Body of pancreas (tissue), 4 donors: ENCODE results near the gene SP110. TPM values are rescaled to one million over a fixed set of nuclear protein-coding genes. Genes with fewer than 3 reads are reported as not detected.

Experiments used
- ATAC-seq: fragments of 150-250 bp; one replicate; pipeline ENCODE4 v1.9.1; 2016
- DNase-seq, 4 donors: peaks; one replicate each; pipeline ENCODE4 v3.0.0-alpha.2; 2019
- H3K27ac ChIP-seq, 4 donors: fragments of 200-600 bp; sonication (generic); 1 replicate in 3 of 4; 2 replicates in 1 of 4; pipeline versions ENCODE4 v1.5.1 to v1.6.1; 2016 to 2019; ENCODE audit warnings: mild to moderate bottlenecking in 1 of 4, mixed read lengths in 1 of 4, moderate library complexity in 1 of 4
- H3K27me3 ChIP-seq, 2 donors: fragments of 200-600 bp; sonication (generic); one replicate each; pipeline ENCODE4 v1.6.0; 2016; ENCODE audit warnings: mild to moderate bottlenecking in 1 of 2
- H3K36me3 ChIP-seq, 2 donors: fragments of 200-600 bp; sonication (generic); replicated peaks in 1 of 2; 2 replicates each; pipeline ENCODE4 v1.5.1; 2016; ENCODE audit warnings: low read depth in 2 of 2; ENCODE audit not compliant: insufficient read depth in 1 of 2
- H3K4me1 ChIP-seq: fragments of 200-600 bp; sonication (generic); one replicate; pipeline ENCODE4 v1.6.0; 2016
- H3K4me3 ChIP-seq, 2 donors: fragments of 200-600 bp; sonication (generic); 1 replicate in 1 of 2; 2 replicates in 1 of 2; pipeline ENCODE4 v1.5.1; 2016 to 2019
- H3K9me3 ChIP-seq, 3 donors: fragments of 200-600 bp; sonication (generic); 1 replicate in 2 of 3; 2 replicates in 1 of 3; pipeline ENCODE4 v1.5.1; 2016
- CTCF ChIP-seq, 7 experiments: fragments of 450-650 bp in 4 of 7; fragments of 200-600 bp in 3 of 7; sonication (generic) in 3 of 7; IDR thresholded peaks; one replicate each; pipeline ENCODE4 v1.5.1; 2016 to 2019; ENCODE audit warnings: antibody characterized with exemption in 7 of 7
- POLR2A ChIP-seq, 3 donors: fragments of 450-650 bp; IDR thresholded peaks; one replicate each; pipeline ENCODE4 v1.6.1; 2016; ENCODE audit warnings: antibody characterized with exemption in 3 of 3, mild to moderate bottlenecking in 2 of 3
- WGBS, 2 donors: methylation state at CpG; one replicate each; pipeline ENCODE4 v1.1.5; 2017; 5-methylcytosine and 5-hydroxymethylcytosine counted together
- intact Hi-C: fragments of 100-400 bp; cut with DNase I; formaldehyde crosslinking; loops from one replicate; pipeline ENCODE4 v1.15.1; 2023
- total RNA-seq, 2 donors: library from RNA; depleted of rRNA; stranded (reverse); fragments of >200 nt; gene quantifications; one replicate each; pipeline ENCODE4 v1.1.0, GENCODE V29; 2016

SP110 gene
- total RNA-seq, 2 donors from 2014 or later, result 9.9 to 12.9 TPM

DNA sequence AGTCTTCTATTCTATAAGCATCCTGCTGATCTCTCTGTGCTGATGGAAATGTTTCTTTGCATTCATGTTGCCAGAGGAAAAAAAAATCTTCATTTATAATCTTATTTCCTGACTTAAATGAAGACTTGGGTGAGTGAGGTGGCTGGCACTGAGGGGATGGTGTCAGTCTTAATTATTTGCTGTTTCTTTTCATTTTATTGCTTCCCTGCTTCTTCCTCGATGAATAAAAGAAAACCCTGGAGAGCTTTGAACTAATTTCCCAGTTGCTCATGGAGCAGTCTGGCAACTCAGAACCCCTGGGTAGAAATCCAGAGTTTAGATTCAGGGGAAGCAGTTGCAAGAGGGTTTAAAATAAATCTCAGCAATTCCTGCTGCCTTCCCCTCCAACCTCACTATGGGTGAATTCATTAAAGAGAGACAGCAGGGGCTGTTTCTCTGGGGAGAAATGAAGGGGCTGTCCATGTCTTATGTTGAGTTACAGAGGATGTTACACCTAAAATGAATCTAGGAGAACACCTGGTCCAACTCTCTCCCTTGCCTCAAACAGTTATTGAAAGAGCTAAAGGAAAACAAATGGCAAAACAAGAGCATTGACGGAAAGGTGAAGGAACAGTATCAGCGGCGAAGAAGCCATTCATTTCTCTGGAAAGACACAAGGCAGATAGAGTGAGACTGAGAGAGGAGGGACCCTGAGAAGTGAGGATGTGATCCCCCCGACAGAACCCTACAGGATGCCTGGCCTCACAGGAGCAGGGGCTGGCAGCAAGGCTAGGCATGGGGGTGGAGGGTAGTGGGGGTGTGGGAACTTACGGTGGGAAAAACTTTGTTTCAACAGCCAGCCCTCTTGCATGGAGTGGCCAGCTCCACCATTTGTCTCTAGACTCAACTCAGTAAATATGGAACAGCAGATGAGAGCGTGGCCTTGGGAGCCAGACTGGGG is 41.0 kb downstream of the SP110 start:
- 89 to 91% methylated on average over 7 of the region's 7 CpGs for WGBS, 2 donors

DNA sequence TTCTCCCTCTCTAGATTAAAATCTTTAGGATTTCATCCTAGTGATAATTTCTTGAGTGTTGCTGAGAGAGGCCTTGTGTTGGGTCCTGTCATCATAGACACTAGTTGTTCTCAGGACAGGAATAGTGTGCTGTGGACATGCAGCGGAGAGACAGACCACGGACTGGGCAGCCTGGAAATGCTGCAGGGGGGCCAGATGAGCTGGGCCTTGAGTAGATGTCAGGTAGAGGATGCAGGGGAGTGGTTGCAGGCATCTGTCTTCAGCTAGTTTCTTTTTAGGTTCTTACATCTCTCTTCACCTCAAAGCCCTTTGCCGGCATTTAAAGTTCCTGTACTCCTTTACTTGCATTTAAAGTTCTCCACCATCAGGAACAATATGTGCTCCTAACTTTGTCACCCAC is 42.8 kb downstream of the SP110 start:
- Histone ChIP-seq H3K27me3 (no peaks in the 10 kb centered on the region), H3K36me3 (peaks cover 6 to 7% of the 10 kb centered on the region in 2 donors), H3K4me3 (no peak overlapping the region), H3K4me1 (no peaks in the 10 kb centered on the region), H3K9me3 (no peaks in the 10 kb centered on the region), H3K27ac (no peak overlapping the region)
- 100% methylated on average over 3 of the region's 3 CpGs for WGBS, 2 donors
- TF ChIP-seq CTCF (IDR thresholded peaks at IDR 0.05) (no peak), POLR2A (IDR thresholded peaks at IDR 0.05) (no peak)
- ATAC-seq, result no peak
- intact Hi-C loops, result no loop called here
- DNase-seq, result no peak

More for the DNA sequence above, 41.0 kb downstream of the SP110 start:
- Histone ChIP-seq H3K36me3 (peaks cover 6 to 7% of the 10 kb centered on the region in 2 donors), H3K4me1 (no peaks in the 10 kb centered on the region), H3K27ac (no peak overlapping the region), H3K9me3 (no peaks in the 10 kb centered on the region), H3K27me3 (no peaks in the 10 kb centered on the region), H3K4me3 (no peak overlapping the region)
- intact Hi-C loops, result no loop called here
- DNase-seq (no peak), ATAC-seq (no peak)
- TF ChIP-seq CTCF (IDR thresholded peaks at IDR 0.05), result no peak
- TF ChIP-seq POLR2A (IDR thresholded peaks at IDR 0.05), result no peak

DNA sequence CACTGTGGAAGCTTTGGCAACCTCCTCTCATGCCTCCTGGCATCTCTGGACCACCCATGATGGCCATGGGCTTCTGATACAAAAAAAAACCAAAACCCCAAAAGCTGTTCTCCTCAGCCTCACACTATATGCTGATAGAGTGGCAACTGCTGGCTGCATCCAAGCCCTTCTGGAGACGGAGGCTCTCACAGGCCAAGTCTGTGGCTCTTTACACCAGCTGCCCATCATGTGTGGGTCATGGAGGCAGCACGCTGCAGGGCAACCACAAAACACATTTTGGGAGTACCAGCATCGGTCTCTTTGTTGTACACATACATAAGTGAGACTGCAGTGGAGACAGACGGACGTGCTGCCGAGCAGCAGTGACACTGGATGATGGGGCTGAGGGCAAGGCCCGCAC is 45.3 kb downstream of the SP110 start:
- ATAC-seq (no peak), DNase-seq (no peak)
- Histone ChIP-seq H3K4me3 (no peak overlapping the region), H3K27me3 (no peaks in the 10 kb centered on the region), H3K27ac (no peak overlapping the region), H3K9me3 (no peaks in the 10 kb centered on the region), H3K4me1 (peaks cover 10% of the 10 kb centered on the region), H3K36me3 (peaks cover 6 to 7% of the 10 kb centered on the region in 2 donors)
- TF ChIP-seq CTCF (IDR thresholded peaks at IDR 0.05) (no peak), POLR2A (IDR thresholded peaks at IDR 0.05) (no peak)
- intact Hi-C loops, result no loop called here
- 90 to 94% methylated on average over 7 of the region's 7 CpGs for WGBS, 2 donors

- no peak overlapping the region for H3K27ac ChIP-seq
- no peak for DNase-seq
- 87 to 97% methylated on average over 3 to 11 of the region's 11 CpGs for WGBS, 2 donors
- peaks cover 4 to 5% of the 10 kb centered on the region in 2 donors for H3K36me3 ChIP-seq
- H3K4me1 ChIP-seq, result peaks cover 10% of the 10 kb centered on the region
- H3K4me3 ChIP-seq, result no peak overlapping the region
- no peaks in the 10 kb centered on the region for H3K27me3 ChIP-seq
- ATAC-seq, result no peak
- no peaks in the 10 kb centered on the region for H3K9me3 ChIP-seq
- no peak for TF ChIP-seq CTCF (IDR thresholded peaks at IDR 0.05)
- TF ChIP-seq POLR2A (IDR thresholded peaks at IDR 0.05), result no peak
- intact Hi-C loops, result no loop called here
Measured at GRCh38 chr2:230172852-230173251, 46.9 kb downstream of the SP110 start.
